Smooth muscle cell (in vitro differentiated cells): ENCODE results near the gene SOD1. TPM values are rescaled to one million over a fixed set of nuclear protein-coding genes. Genes with fewer than 3 reads are reported as not detected.

Experiments used
- DNase-seq: peaks from one replicate; lab custom pipeline; 2025; ENCODE audit not compliant: unreplicated experiment; lab: John Stamatoyannopoulos, UW
- H2AFZ ChIP-seq: fragments of 200-600 bp; sonication (generic); 2 replicates; pipeline ENCODE4 v1.6.0; 2016; ENCODE audit warnings: antibody characterized with exemption, low read depth, mild to moderate bottlenecking
- H3F3A ChIP-seq: fragments of 200-600 bp; sonication (generic); 2 replicates; pipeline ENCODE4 v1.6.0; 2017; ENCODE audit warnings: antibody characterized with exemption, low read depth
- H3K27ac ChIP-seq: fragments of 200-600 bp; sonication (generic); 2 replicates; pipeline ENCODE4 v1.5.1; 2016; ENCODE audit warnings: low read depth, mild to moderate bottlenecking
- H3K27me3 ChIP-seq: fragments of 200-600 bp; sonication (generic); 2 replicates; pipeline ENCODE4 v1.6.1; 2016; ENCODE audit warnings: low read depth, mild to moderate bottlenecking
- H3K36me3 ChIP-seq: fragments of 200-600 bp; sonication (generic); 2 replicates; pipeline ENCODE4 v1.5.1; 2016; ENCODE audit warnings: low read depth
- H3K4me1 ChIP-seq: fragments of 200-600 bp; sonication (generic); 2 replicates; pipeline ENCODE4 v1.5.1; 2016; ENCODE audit warnings: low read depth
- H3K4me2 ChIP-seq: fragments of 200-600 bp; sonication (generic); 2 replicates; pipeline ENCODE4 v1.6.0; 2016; ENCODE audit warnings: mild to moderate bottlenecking
- H3K4me3 ChIP-seq: fragments of 200-600 bp; sonication (generic); 2 replicates; pipeline ENCODE4 v1.5.1; 2016; ENCODE audit warnings: mild to moderate bottlenecking
- H3K79me2 ChIP-seq: fragments of 200-600 bp; sonication (generic); 2 replicates; pipeline ENCODE4 v1.6.0; 2016; ENCODE audit warnings: low read depth, mild to moderate bottlenecking
- H3K9ac ChIP-seq: fragments of 200-600 bp; sonication (generic); 2 replicates; pipeline ENCODE4 v1.6.0; 2016; ENCODE audit warnings: low read depth
- H3K9me3 ChIP-seq: fragments of 200-600 bp; sonication (generic); replicated peaks from 2 replicates; pipeline ENCODE4 v1.5.1; 2016; ENCODE audit warnings: low read depth
- H4K20me1 ChIP-seq: fragments of 200-600 bp; sonication (generic); 2 replicates; pipeline ENCODE4 v1.6.0; 2016; ENCODE audit warnings: low read depth
- CTCF ChIP-seq: fragments of 200-600 bp; sonication (generic); IDR thresholded peaks from 2 replicates; pipeline ENCODE4 v1.5.1; 2017; ENCODE audit warnings: borderline replicate concordance, mild to moderate bottlenecking, antibody characterized with exemption; ENCODE audit not compliant: insufficient read depth, poor library complexity, severe bottlenecking
- WGBS: methylation state at CpG from one replicate; pipeline ENCODE4 v1.1.7; 2016; ENCODE audit warnings: low lambda C conversion rate; 5-methylcytosine and 5-hydroxymethylcytosine counted together
- polyA plus RNA-seq: library from polyadenylated mRNA; unstranded; fragments of >200 nt; fragmentation: Nextera tagmentation; extraction: Ambion mirVana; gene quantifications from 2 replicates; pipeline ENCODE4 v1.2.1, GENCODE V29; 2016
- total RNA-seq: library from RNA; depleted of rRNA; stranded (reverse); fragments of >200 nt; gene quantifications from 2 replicates; pipeline ENCODE4 v1.2.3, GENCODE V29; 2014

SOD1 gene
- total and polyA plus RNA-seq, 2 experiments from 2014 or later, result 128 to 229 TPM

GRCh38 chr21:31668651-31669491, 9.4 kb downstream of the SOD1 start:
- H3K9me3 ChIP-seq, result no peaks in the 10 kb centered on the region
- H2AFZ ChIP-seq, result no peak overlapping the region
- H3K4me3 ChIP-seq, result no peak overlapping the region
- no peak for TF ChIP-seq CTCF
- H3K27ac ChIP-seq, result peak overlapping the region; percentile 36
- no peak for DNase-seq
- 91% methylated on average over 2 of the region's 2 CpGs for WGBS
- H3K27me3 ChIP-seq, result no peaks in the 10 kb centered on the region
- H3F3A ChIP-seq, result peaks cover 25% of the 10 kb centered on the region
- no peak overlapping the region for H3K9ac ChIP-seq
- no peak overlapping the region for H3K4me2 ChIP-seq
- peaks cover 37% of the 10 kb centered on the region for H4K20me1 ChIP-seq
- H3K36me3 ChIP-seq, result no peaks in the 10 kb centered on the region
- H3K4me1 ChIP-seq, result no peaks in the 10 kb centered on the region
- peaks cover 14% of the 10 kb centered on the region for H3K79me2 ChIP-seq

- Histone ChIP-seq H3K27me3 (no peaks in the 10 kb centered on the region), H4K20me1 (peaks cover 29% of the 10 kb centered on the region), H3K9ac (no peak overlapping the region), H2AFZ (no peak overlapping the region), H3K4me3 (no peak overlapping the region), H3K79me2 (peaks cover 3% of the 10 kb centered on the region), H3K36me3 (no peaks in the 10 kb centered on the region), H3K4me2 (no peak overlapping the region), H3K27ac (peak overlapping the region; percentile 36), H3F3A (peaks cover 25% of the 10 kb centered on the region), H3K9me3 (no peaks in the 10 kb centered on the region), H3K4me1 (no peaks in the 10 kb centered on the region)
- 75% methylated on average over 6 of the region's 6 CpGs for WGBS
- no peak for DNase-seq
- TF ChIP-seq CTCF, result no peak
Observed at GRCh38 chr21:31670070-31670469, 10.6 kb downstream of the SOD1 start.

GRCh38 chr21:31671146-31671716, 11.7 kb downstream of the SOD1 start:
- H3K27ac ChIP-seq, result no peak overlapping the region
- H3F3A ChIP-seq, result peaks cover 25% of the 10 kb centered on the region
- H3K79me2 ChIP-seq, result no peaks in the 10 kb centered on the region
- no peaks in the 10 kb centered on the region for H3K36me3 ChIP-seq
- no peak overlapping the region for H3K9ac ChIP-seq
- peaks cover 20% of the 10 kb centered on the region for H4K20me1 ChIP-seq
- no peaks in the 10 kb centered on the region for H3K9me3 ChIP-seq
- WGBS, result 89% methylated on average over 12 of the region's 12 CpGs
- no peak for DNase-seq
- H3K4me2 ChIP-seq, result no peak overlapping the region
- no peaks in the 10 kb centered on the region for H3K4me1 ChIP-seq
- no peak for TF ChIP-seq CTCF
- no peaks in the 10 kb centered on the region for H3K27me3 ChIP-seq
- H2AFZ ChIP-seq, result no peak overlapping the region
- H3K4me3 ChIP-seq, result no peak overlapping the region
